Measurements from ENCODE around the gene HNRNPAB.

HNRNPAB gene

GRCh38 chr5:178257650-178258049, 53.3 kb downstream of the HNRNPAB start:
- Histone ChIP-seq H3K4me1 (ENCODE audit: control insufficient read depth in 1 of 2, insufficient read depth in 2 of 2, low read length in 2 of 2) (peaks cover 7% of the 10 kb centered on the region in 2 experiments), H3K27ac (ENCODE audit: low read depth, low read length) (no peak overlapping the region), H2AFZ (ENCODE audit: insufficient read depth, low read length, poor library complexity) (no peak overlapping the region), H3K79me1 (ENCODE audit: low read length) (no peaks in the 10 kb centered on the region), H3K27me3 (ENCODE audit: insufficient read depth, low read length) (no peaks in the 10 kb centered on the region), H3K79me2 (ENCODE audit: control insufficient read depth, insufficient read depth, low read length, poor library complexity) (no peaks in the 10 kb centered on the region), H3K36me3 (ENCODE audit: control insufficient read depth in 1 of 2, insufficient read depth in 2 of 2, low read length in 2 of 2) (no peaks in the 10 kb centered on the region), H4K8ac (ENCODE audit: low read depth, low read length) (no peak overlapping the region), H2BK5ac (ENCODE audit: low read depth, low read length, poor library complexity) (no peak overlapping the region), H3K9ac (ENCODE audit: low read length) (no peak overlapping the region), H3K4ac (ENCODE audit: low read depth, low read length) (no peak overlapping the region), H3K9me3 (ENCODE audit: insufficient read depth, low read depth, low read length) (no peaks in the 10 kb centered on the region), H4K12ac (ENCODE audit: low read depth, low read length) (no peak overlapping the region), H3K14ac (ENCODE audit: low read length) (no peak overlapping the region), H4K91ac (ENCODE audit: low read depth, low read length) (no peak overlapping the region), H2BK120ac (ENCODE audit: insufficient read depth, low read length, poor library complexity) (no peak overlapping the region), H3K4me3 (ENCODE audit: low read depth, low read length) (no peak overlapping the region), H3K23ac (ENCODE audit: low read length) (no peak overlapping the region), H2BK12ac (ENCODE audit: low read length) (no peak overlapping the region), H2AK5ac (ENCODE audit: low read length) (no peak overlapping the region), H3K4me2 (ENCODE audit: low read length) (no peak overlapping the region), H3K18ac (ENCODE audit: low read length) (no peak overlapping the region)
- no CpG with 5 or more reads among the region's 4 CpGs for WGBS (ENCODE audit: extremely low coverage, insufficient coverage, insufficient read length)
- no peak for DNase-seq

GRCh38 chr5:178259623-178260536, 55.5 kb downstream of the HNRNPAB start:
- DNase-seq = no peak
- Histone ChIP-seq H3K9ac (ENCODE audit: low read length) (no peak overlapping the region), H3K4me1 (ENCODE audit: control insufficient read depth in 1 of 2, insufficient read depth in 2 of 2, low read length in 2 of 2) (peaks cover 7% of the 10 kb centered on the region in 2 experiments), H2BK120ac (ENCODE audit: insufficient read depth, low read length, poor library complexity) (no peak overlapping the region), H3K4me3 (ENCODE audit: low read depth, low read length) (no peak overlapping the region), H3K18ac (ENCODE audit: low read length) (no peak overlapping the region), H3K4me2 (ENCODE audit: low read length) (no peak overlapping the region), H2BK12ac (ENCODE audit: low read length) (no peak overlapping the region), H4K91ac (ENCODE audit: low read depth, low read length) (no peak overlapping the region), H4K8ac (ENCODE audit: low read depth, low read length) (no peak overlapping the region), H3K27me3 (ENCODE audit: insufficient read depth, low read length) (no peaks in the 10 kb centered on the region), H3K23ac (ENCODE audit: low read length) (no peak overlapping the region), H4K12ac (ENCODE audit: low read depth, low read length) (no peak overlapping the region), H3K9me3 (ENCODE audit: insufficient read depth, low read depth, low read length) (no peaks in the 10 kb centered on the region), H3K36me3 (ENCODE audit: control insufficient read depth in 1 of 2, insufficient read depth in 2 of 2, low read length in 2 of 2) (no peaks in the 10 kb centered on the region), H3K79me2 (ENCODE audit: control insufficient read depth, insufficient read depth, low read length, poor library complexity) (no peaks in the 10 kb centered on the region), H3K27ac (ENCODE audit: low read depth, low read length) (no peak overlapping the region), H3K14ac (ENCODE audit: low read length) (no peak overlapping the region), H3K4ac (ENCODE audit: low read depth, low read length) (no peak overlapping the region), H2BK5ac (ENCODE audit: low read depth, low read length, poor library complexity) (no peak overlapping the region), H3K79me1 (ENCODE audit: low read length) (no peaks in the 10 kb centered on the region), H2AK5ac (ENCODE audit: low read length) (no peak overlapping the region), H2AFZ (ENCODE audit: insufficient read depth, low read length, poor library complexity) (no peak overlapping the region)
- no CpG with 5 or more reads among the region's 21 CpGs for WGBS (ENCODE audit: extremely low coverage, insufficient coverage, insufficient read length)
